Measurements from ENCODE around the gene FILIP1L.

The FILIP1L gene

DNA sequence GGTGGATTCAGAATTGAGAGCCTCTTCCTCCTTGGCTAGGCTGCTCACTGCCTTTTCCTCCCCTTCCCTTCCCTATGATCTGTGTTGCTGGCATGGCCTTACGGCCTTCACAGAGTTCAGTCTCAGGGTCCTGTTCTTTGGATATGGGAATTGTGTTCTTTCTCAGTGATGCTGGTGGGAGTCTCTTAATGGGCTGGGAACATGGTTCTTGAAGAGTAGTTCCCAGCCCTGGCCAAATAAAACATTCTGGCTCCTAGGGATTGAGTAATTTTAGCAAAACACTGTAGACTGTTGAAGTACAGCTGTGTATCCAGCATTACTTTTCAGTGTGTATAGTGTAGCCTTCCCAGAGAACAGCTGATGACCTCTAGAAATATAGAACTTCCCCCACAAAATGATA is 22.6 kb upstream of the FILIP1L start:
- Histone ChIP-seq H3K9me2 (replicated peaks; ENCODE audit: insufficient read depth, low read length) (no peaks in the 10 kb centered on the region), H3K9me3 (ENCODE audit: insufficient read depth, low read length) (no peaks in the 10 kb centered on the region), H3K4me2 (ENCODE audit: low read depth, low read length, poor library complexity, severe bottlenecking) (no peak overlapping the region), H3K9ac (ENCODE audit: low read length) (no peak overlapping the region), H4K20me1 (ENCODE audit: low read depth, low read length) (no peaks in the 10 kb centered on the region), H3K4me3 (ENCODE audit: insufficient read depth, low read length, poor library complexity, severe bottlenecking) (no peak overlapping the region), H3F3A (ENCODE audit: insufficient read depth) (no peaks in the 10 kb centered on the region), H3K27me3 (ENCODE audit: low read length) (no peaks in the 10 kb centered on the region), H3K27ac (ENCODE audit: low read depth, low read length) (no peak overlapping the region), H3K36me3 (ENCODE audit: low read length) (no peaks in the 10 kb centered on the region), H3K79me2 (ENCODE audit: insufficient read depth, low read length) (no peaks in the 10 kb centered on the region), H2AFZ (ENCODE audit: low read depth, low read length, severe bottlenecking) (no peak overlapping the region)
- TF ChIP-seq EZH2phosphoT487 (conservative IDR thresholded peaks at IDR 0.05; ENCODE audit: low read length), result no peak
- TF ChIP-seq, protein P1, sequence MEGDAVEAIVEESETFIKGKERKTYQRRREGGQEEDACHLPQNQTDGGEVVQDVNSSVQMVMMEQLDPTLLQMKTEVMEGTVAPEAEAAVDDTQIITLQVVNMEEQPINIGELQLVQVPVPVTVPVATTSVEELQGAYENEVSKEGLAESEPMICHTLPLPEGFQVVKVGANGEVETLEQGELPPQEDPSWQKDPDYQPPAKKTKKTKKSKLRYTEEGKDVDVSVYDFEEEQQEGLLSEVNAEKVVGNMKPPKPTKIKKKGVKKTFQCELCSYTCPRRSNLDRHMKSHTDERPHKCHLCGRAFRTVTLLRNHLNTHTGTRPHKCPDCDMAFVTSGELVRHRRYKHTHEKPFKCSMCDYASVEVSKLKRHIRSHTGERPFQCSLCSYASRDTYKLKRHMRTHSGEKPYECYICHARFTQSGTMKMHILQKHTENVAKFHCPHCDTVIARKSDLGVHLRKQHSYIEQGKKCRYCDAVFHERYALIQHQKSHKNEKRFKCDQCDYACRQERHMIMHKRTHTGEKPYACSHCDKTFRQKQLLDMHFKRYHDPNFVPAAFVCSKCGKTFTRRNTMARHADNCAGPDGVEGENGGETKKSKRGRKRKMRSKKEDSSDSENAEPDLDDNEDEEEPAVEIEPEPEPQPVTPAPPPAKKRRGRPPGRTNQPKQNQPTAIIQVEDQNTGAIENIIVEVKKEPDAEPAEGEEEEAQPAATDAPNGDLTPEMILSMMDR (IDR thresholded peaks at IDR 0.05; ENCODE audit: insufficient read depth, low read length, poor library complexity, severe bottlenecking), result no peak

DNA sequence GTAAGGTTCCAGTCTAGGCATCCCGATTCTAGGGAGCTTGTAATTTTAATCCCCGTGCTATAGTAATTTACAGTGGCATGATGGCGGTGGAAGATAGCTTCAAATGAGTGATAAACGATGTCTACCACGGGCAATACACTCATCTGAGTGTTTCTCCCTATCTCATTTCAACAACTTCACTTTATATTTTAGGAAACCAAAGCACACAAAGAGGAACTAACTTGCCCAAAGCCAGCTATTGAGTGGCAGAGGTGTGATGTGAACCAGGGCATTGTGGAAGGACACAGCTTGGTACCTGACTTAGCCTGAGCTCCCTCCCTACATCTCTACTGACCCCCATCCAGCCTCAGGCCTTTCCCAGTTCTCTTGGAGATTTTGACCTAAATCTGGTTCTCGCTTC is 16.9 kb upstream of the FILIP1L start:
- Histone ChIP-seq H3K27ac (ENCODE audit: low read depth, low read length) (no peak overlapping the region), H3K36me3 (ENCODE audit: low read length) (no peaks in the 10 kb centered on the region), H3K9ac (ENCODE audit: low read length) (no peak overlapping the region), H3F3A (ENCODE audit: insufficient read depth) (no peaks in the 10 kb centered on the region), H3K9me2 (replicated peaks; ENCODE audit: insufficient read depth, low read length) (no peaks in the 10 kb centered on the region), H3K9me3 (ENCODE audit: insufficient read depth, low read length) (no peaks in the 10 kb centered on the region), H3K79me2 (ENCODE audit: insufficient read depth, low read length) (no peaks in the 10 kb centered on the region), H2AFZ (ENCODE audit: low read depth, low read length, severe bottlenecking) (no peak overlapping the region), H3K4me2 (ENCODE audit: low read depth, low read length, poor library complexity, severe bottlenecking) (no peak overlapping the region), H3K4me3 (ENCODE audit: insufficient read depth, low read length, poor library complexity, severe bottlenecking) (no peak overlapping the region), H3K27me3 (ENCODE audit: low read length) (no peaks in the 10 kb centered on the region), H4K20me1 (ENCODE audit: low read depth, low read length) (no peaks in the 10 kb centered on the region)
- TF ChIP-seq EZH2phosphoT487 (conservative IDR thresholded peaks at IDR 0.05; ENCODE audit: low read length), result no peak
- TF ChIP-seq, protein P1 (IDR thresholded peaks at IDR 0.05; ENCODE audit: insufficient read depth, low read length, poor library complexity, severe bottlenecking), result no peak

DNA sequence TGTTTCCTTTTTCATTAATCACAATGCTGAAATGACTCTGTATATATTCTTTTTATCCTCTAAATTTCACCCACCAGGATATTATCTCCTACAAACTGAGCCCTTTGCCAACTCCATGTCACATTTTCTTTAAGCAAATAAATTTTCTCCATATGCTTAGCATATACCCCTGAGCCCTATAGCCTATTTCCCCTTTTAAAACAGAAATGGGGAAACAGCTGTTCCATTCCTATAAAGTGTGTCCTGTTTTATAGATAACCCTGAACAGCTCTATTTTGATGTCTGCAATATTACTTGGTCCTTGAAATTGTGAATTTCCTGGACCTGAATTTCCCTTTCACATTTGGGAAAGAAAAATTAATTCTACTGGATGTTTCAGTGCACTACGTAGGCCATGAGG is 15.6 kb upstream of the FILIP1L start:
- no peaks in the 10 kb centered on the region for H3F3A ChIP-seq (ENCODE audit: insufficient read depth)
- no peaks in the 10 kb centered on the region for H4K20me1 ChIP-seq (ENCODE audit: low read depth, low read length)
- H3K27ac ChIP-seq (ENCODE audit: low read depth, low read length), result no peak overlapping the region
- H3K9me2 ChIP-seq (replicated peaks; ENCODE audit: insufficient read depth, low read length), result no peaks in the 10 kb centered on the region
- H3K27me3 ChIP-seq (ENCODE audit: low read length), result no peaks in the 10 kb centered on the region
- H3K9me3 ChIP-seq (ENCODE audit: insufficient read depth, low read length), result no peaks in the 10 kb centered on the region
- H3K79me2 ChIP-seq (ENCODE audit: insufficient read depth, low read length), result no peaks in the 10 kb centered on the region
- H3K9ac ChIP-seq (ENCODE audit: low read length), result no peak overlapping the region
- no peak overlapping the region for H3K4me3 ChIP-seq (ENCODE audit: insufficient read depth, low read length, poor library complexity, severe bottlenecking)
- no peak overlapping the region for H3K4me2 ChIP-seq (ENCODE audit: low read depth, low read length, poor library complexity, severe bottlenecking)
- no peak for TF ChIP-seq EZH2phosphoT487 (conservative IDR thresholded peaks at IDR 0.05; ENCODE audit: low read length)
- TF ChIP-seq, protein P1 (IDR thresholded peaks at IDR 0.05; ENCODE audit: insufficient read depth, low read length, poor library complexity, severe bottlenecking), result no peak
- no peak overlapping the region for H2AFZ ChIP-seq (ENCODE audit: low read depth, low read length, severe bottlenecking)
- H3K36me3 ChIP-seq (ENCODE audit: low read length), result no peaks in the 10 kb centered on the region
